Activated CD4-positive, alpha-beta T cell treated with anti-CD3 and anti-CD28 coated beads for 48 hours (primary cell): ENCODE data around the gene GNPAT.

Source experiments
- DNase-seq: peaks from one replicate; pipeline ENCODE4 v3.0.0-alpha.2; 2020

GNPAT gene

DNA sequence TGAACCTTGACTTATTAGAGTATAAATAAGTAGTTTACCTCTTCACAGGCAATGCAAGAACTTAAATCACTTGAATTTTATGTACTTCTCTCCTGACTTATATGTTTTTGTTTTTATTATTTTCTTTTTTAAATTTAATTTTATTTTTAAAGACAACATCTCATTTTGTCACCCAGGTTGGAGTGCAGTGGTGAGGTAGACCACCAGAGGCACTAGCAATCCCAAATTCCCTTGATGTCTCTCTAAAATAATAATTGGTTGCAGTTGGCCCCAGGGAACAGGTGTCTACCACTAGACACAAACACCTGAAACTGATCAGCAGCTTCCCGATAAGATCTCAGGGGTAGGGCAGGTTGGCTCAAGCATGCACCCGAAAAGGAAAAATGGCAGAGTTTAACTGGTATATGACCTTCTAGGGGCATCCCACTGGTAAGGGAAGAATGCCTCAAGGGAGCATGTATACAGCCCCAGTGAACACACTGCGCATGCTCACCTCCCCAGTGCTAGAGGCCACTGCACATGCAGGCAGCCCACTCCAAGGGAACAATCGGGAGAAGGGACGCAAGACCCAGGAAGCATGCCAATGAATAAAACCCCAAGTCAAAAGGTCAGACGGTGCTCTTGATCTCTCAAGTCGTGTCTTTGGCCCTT, 82.0 kb downstream of the GNPAT start:
- no peak for DNase-seq

DNA sequence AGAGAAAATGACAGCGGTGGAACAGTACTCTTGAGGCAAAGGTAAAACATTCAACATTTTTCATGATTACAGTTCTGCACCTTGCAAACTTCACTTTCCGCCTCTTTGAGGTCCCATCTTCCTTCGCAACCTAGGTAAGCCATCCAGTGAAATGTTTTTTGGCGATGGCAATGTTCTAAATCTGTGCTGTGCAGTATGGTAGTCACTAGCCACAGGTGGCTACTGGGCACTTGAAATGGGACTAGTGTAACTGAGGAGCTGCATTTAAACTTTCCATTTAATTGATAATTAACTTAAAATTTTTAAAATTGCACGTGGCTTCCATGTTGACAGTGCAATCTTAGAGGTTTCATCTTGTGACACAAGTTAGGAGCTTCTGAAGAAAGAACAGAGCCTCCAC, 83.6 kb downstream of the GNPAT start:
- DNase-seq = no peak

DNA sequence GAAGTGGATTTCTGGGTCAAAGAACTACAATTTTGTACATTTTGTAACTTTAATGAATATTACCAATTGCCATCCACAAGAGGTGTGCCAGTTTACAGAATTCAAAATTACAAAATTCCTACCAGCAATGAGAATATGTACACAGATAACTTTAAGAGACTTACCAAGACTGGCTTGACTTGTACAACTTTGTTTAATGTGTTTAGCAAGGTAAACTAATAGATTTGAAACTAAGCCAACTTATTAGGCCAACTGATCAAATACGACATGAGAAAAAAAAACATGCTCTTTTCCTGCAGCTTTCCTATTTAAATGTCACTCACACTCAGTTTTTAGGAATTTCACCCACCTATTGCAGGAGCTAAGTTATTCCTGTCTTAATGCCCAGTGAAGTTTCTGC, 85.2 kb downstream of the GNPAT start:
- no peak for DNase-seq
